HUES64 (cell line): ENCODE results near the gene PAK6.
A peak's percentile ranks its signal among the peaks of the same experiment; 100 is the strongest.

ENCODE experiments used
- H3K27ac ChIP-seq: 2 replicates; pipeline ENCODE4 v1.7.0; 2013; ENCODE audit warnings: low read depth, low read length, inconsistent platforms
- H3K27me3 ChIP-seq: 2 replicates; pipeline ENCODE4 v1.6.1; 2013; ENCODE audit warnings: mild to moderate bottlenecking, low read length; ENCODE audit not compliant: insufficient read depth
- H3K36me3 ChIP-seq: 2 replicates; pipeline ENCODE4 v1.6.1; 2013; ENCODE audit warnings: mild to moderate bottlenecking, low read length; ENCODE audit not compliant: insufficient read depth
- H3K4me1 ChIP-seq: 2 replicates; pipeline ENCODE4 v1.6.1; 2013; ENCODE audit warnings: mild to moderate bottlenecking, low read length, moderate library complexity; ENCODE audit not compliant: insufficient read depth
- H3K4me3 ChIP-seq: 2 replicates; pipeline ENCODE4 v1.5.1; 2013; ENCODE audit warnings: mild to moderate bottlenecking, low read length, moderate library complexity
- H3K9ac ChIP-seq: 2 replicates; pipeline ENCODE4 v1.6.1; 2013; ENCODE audit warnings: mild to moderate bottlenecking, low read depth, low read length
- H3K9me3 ChIP-seq: 2 replicates; pipeline ENCODE4 v1.6.1; 2013; ENCODE audit warnings: low read depth, low read length; ENCODE audit not compliant: insufficient read depth
- WGBS: fragments of 150-250, 120-280 bp; methylation state at CpG from one replicate; pipeline ENCODE4 v1.1.7; 2013; ENCODE audit warnings: missing lambda C conversion rate; 5-methylcytosine and 5-hydroxymethylcytosine counted together

The PAK6 gene

GRCh38 chr15:40287505-40287904 lies 48.6 kb downstream of the PAK6 start:
- H3K9ac ChIP-seq = no peak overlapping the region
- peaks cover 69% of the 10 kb centered on the region for H3K27me3 ChIP-seq
- H3K9me3 ChIP-seq = no peaks in the 10 kb centered on the region
- H3K27ac ChIP-seq = no peak overlapping the region
- H3K4me1 ChIP-seq = peaks cover 28% of the 10 kb centered on the region
- WGBS = 88% methylated on average over 3 of the region's 3 CpGs
- no peak overlapping the region for H3K4me3 ChIP-seq
- no peaks in the 10 kb centered on the region for H3K36me3 ChIP-seq

DNA sequence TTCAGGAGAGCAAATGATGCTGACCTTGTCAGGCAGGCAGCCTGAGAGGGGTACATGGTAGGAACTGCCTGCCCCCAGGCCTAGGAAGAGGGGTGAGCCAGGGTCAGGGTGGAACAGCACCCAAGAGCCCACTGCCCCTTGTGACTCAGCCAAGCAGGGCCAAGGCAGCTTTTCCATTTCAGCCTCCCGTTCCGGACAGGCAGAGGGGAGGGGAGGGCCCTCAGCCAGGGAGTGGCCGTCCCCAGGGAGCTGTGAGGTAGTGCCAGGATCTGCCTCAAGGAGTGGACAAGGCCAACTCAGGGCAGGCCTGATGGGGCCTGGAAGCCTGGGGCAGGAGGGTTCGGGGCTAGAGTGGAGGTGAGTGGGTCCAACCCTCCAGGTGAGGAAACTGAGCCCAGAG lies 49.1 kb downstream of the PAK6 start:
- WGBS = 77% methylated on average over 4 of the region's 4 CpGs
- Histone ChIP-seq H3K9me3 (no peaks in the 10 kb centered on the region), H3K4me1 (peaks cover 28% of the 10 kb centered on the region), H3K27ac (no peak overlapping the region), H3K4me3 (no peak overlapping the region), H3K36me3 (no peaks in the 10 kb centered on the region), H3K9ac (no peak overlapping the region), H3K27me3 (peaks cover 69% of the 10 kb centered on the region)

GRCh38 chr15:40289140-40289775 lies 50.4 kb downstream of the PAK6 start:
- Histone ChIP-seq H3K27ac (no peak overlapping the region), H3K9ac (no peak overlapping the region), H3K4me1 (peaks cover 33% of the 10 kb centered on the region), H3K36me3 (no peaks in the 10 kb centered on the region), H3K27me3 (peaks cover 65% of the 10 kb centered on the region), H3K4me3 (no peak overlapping the region), H3K9me3 (no peaks in the 10 kb centered on the region)
- WGBS = 79% methylated on average over 6 of the region's 6 CpGs

- 27% methylated on average over 12 of the region's 12 CpGs for WGBS
- Histone ChIP-seq H3K4me1 (peaks cover 25% of the 10 kb centered on the region), H3K9ac (no peak overlapping the region; the same call in 1 of the 2 replicates), H3K27me3 (peaks cover 59% of the 10 kb centered on the region), H3K36me3 (no peaks in the 10 kb centered on the region), H3K27ac (no peak overlapping the region), H3K9me3 (no peaks in the 10 kb centered on the region), H3K4me3 (0 out of 2 replicates have a peak overlapping the region, but pooled peaks have one; percentile 21)
Measured at GRCh38 chr15:40290545-40290917, 51.7 kb downstream of the PAK6 start.

DNA sequence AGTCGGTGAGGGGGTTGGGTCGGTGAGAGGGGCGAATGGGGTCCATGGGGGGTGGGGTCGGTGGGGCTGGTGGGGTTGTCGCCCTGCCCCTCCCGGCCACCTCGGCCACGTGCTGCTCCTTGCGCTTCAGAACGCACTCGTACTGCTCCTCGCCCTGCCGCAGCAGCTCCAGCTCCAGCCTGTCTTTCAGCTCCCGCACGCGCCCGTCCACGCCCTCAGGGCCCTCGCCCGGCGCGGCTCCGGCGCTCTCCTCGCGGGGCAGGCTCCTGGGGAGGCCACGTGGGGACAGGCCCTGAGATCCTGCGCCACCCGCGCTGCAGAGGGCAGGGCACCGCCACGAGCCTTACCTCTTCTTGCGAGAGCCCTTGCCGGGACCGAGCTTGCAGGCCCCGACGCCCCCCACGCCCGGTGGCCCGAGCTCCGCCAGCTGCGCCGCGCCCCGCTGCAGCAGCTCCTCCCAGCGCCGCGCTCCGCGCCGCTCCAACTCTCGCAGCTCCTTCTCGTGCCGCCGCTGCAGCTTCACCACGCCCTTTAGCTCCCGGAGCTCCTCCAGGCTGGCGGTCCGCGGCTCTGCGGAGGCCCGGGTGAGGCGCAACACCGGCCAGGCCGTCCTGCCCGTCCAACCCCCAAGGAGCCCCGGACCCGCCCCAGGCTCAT lies 52.2 kb downstream of the PAK6 start:
- H3K36me3 ChIP-seq = no peaks in the 10 kb centered on the region
- no peak overlapping the region for H3K27ac ChIP-seq
- peaks cover 58% of the 10 kb centered on the region for H3K27me3 ChIP-seq
- H3K4me1 ChIP-seq = peaks cover 20% of the 10 kb centered on the region
- H3K9me3 ChIP-seq = no peaks in the 10 kb centered on the region
- H3K4me3 ChIP-seq = peak overlapping the region; percentile 51
- H3K9ac ChIP-seq = peak overlapping the region; percentile 71
- 2% methylated on average over 68 of the region's 68 CpGs for WGBS

- H3K9ac ChIP-seq = no peak overlapping the region
- H3K36me3 ChIP-seq = no peaks in the 10 kb centered on the region
- 92% methylated on average over 3 of the region's 3 CpGs for WGBS
- H3K4me3 ChIP-seq = no peak overlapping the region
- H3K9me3 ChIP-seq = no peaks in the 10 kb centered on the region
- peaks cover 48% of the 10 kb centered on the region for H3K27me3 ChIP-seq
- no peak overlapping the region for H3K27ac ChIP-seq
- peaks cover 14% of the 10 kb centered on the region; the same call in 1 of the 2 replicates for H3K4me1 ChIP-seq
Measured at GRCh38 chr15:40292246-40292645, 53.4 kb downstream of the PAK6 start.

DNA sequence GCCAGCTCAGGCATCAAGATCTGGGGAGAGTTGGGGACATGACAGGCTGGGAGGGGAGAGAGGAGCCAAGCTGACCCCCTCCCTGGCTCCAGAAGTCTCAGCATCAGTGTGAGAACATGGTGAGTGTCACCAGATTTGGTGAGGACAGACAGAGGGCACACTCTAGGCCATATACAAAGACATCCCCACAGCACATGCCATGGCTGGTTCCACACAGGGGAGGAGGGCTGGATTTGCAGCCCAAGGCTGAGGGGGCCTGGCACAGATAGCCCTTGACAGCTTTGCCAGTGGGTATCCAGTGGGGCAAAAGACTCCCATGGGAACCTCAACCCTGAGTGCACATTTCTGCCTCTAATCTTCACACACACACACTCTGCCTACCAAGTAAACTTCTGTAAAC lies 54.1 kb downstream of the PAK6 start:
- Histone ChIP-seq H3K9me3 (no peaks in the 10 kb centered on the region), H3K27ac (no peak overlapping the region), H3K36me3 (no peaks in the 10 kb centered on the region), H3K4me1 (peaks cover 14% of the 10 kb centered on the region; the same call in 1 of the 2 replicates), H3K27me3 (peaks cover 47% of the 10 kb centered on the region), H3K4me3 (no peak overlapping the region), H3K9ac (no peak overlapping the region)

DNA sequence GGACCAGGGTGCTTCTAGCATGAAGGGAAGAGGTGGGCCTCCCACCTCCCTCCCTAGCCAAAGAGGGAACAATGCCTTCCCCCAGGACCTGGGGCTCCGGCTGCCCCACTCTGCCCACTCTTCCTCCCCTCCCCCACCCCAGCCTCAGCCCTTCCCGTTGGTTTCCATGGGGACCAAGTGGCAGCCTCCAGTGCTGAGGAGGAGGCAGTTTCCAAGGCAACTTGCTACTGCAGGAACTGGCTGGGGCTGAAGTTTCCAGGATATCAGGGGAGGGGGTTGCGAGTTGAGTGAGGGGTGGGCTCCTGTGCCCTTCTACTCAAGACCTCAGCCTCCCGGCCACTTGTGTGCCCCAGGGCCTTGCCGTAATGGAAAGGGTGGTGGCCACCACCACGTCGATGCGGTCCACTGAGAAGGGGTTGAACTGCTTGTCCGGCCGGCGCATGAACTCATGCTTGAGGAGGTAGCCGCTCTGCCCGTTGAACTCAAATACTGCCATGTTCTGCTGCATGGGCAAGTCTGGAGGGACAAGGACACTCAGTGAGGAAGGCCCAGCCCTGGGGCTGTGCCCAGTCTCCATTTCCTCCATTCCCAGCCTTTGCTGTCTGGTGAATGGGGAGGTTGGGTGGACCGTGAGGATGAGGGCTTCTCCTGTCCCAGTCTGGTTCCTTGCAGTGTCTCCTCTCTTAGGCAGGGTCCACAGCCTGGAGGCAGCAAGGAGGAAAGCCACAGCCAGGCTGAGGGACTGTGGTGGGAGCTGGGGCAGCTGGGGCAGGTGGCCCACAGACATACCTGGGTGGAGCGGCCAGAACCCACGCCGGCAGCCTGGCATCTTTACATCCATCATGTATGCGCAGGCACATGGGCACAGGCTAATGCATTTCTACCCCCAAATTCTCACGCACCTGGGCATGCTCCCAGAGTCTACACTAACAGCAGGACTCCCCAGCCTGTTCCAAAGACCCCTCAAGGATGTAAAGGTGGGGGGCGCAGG lies 55.3 kb downstream of the PAK6 start:
- Histone ChIP-seq H3K9me3 (no peaks in the 10 kb centered on the region), H3K4me1 (peaks cover 14% of the 10 kb centered on the region; the same call in 1 of the 2 replicates)
- WGBS = 87% methylated on average over 20 of the region's 20 CpGs

DNA sequence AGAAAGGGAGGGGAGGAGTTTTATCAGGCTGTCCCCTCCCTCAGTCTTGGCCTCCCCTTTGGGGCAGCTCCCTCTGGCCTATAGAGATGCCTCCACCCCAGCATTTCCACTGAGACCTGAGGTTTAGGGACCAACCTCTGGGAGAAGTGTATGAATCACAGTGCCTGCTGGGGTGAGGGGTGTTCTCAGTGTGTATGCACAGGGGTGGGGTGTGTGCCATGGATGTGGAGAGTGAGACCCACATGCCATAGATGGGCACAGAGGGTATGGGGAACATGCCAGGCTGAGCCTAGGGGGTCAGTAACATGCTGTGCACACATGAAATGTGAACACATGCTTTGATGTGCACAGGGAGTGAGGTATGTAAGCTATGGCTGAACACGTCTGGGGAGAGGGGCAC lies 56.4 kb downstream of the PAK6 start:
- 93% methylated on average over 1 of the region's 1 CpG for WGBS
- Histone ChIP-seq H3K9me3 (peaks cover 1% of the 10 kb centered on the region; the same call in 1 of the 2 replicates), H3K4me1 (peaks cover 12% of the 10 kb centered on the region; the same call in 1 of the 2 replicates), H3K36me3 (no peaks in the 10 kb centered on the region), H3K4me3 (no peak overlapping the region), H3K27me3 (peaks cover 35% of the 10 kb centered on the region), H3K9ac (no peak overlapping the region), H3K27ac (no peak overlapping the region)

More for the DNA sequence above, 55.3 kb downstream of the PAK6 start:
- H3K27me3 ChIP-seq = peaks cover 46% of the 10 kb centered on the region
- no peak overlapping the region for H3K27ac ChIP-seq
- no peak overlapping the region for H3K9ac ChIP-seq
- H3K36me3 ChIP-seq = no peaks in the 10 kb centered on the region
- no peak overlapping the region for H3K4me3 ChIP-seq

DNA sequence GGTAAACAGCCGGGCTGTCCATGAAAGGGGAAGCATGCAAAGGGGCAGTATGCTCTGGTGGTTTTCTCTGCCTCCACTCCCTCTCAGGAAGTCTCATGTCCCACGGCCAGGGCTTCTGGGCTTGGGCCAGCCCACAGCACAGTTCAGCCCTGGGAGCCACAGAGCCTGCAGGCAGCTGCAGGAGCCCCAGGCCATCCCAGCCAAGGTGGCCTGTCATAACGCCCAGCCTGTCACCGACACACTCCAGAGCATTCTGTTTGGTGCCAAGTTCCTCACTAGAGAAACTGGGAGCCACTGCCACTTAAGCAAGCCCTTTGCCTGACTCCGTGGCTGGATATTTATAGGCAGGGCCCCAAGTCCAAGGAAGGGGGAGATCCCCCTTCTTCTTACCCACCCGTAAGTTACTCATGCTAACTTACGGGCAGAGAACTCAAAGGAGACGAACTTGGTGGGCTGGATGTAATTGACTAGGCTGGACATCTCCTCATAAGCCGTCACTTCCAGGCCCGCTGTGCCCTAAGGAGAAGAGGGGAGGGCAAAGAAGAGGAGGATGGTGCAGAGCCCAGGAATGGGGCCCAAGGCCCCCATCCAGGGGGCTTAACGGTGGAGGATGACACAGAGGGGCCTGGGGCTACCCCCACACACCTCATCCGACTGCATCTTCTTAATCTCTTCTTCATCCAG lies 57.2 kb downstream of the PAK6 start:
- Histone ChIP-seq H3K9ac (no peak overlapping the region), H3K27ac (no peak overlapping the region), H3K9me3 (peaks cover 3% of the 10 kb centered on the region; the same call in 1 of the 2 replicates), H3K27me3 (peaks cover 28% of the 10 kb centered on the region), H3K36me3 (no peaks in the 10 kb centered on the region), H3K4me1 (0 out of 2 replicates have a peak, but pooled peaks cover 9% of the 10 kb centered on the region), H3K4me3 (no peak overlapping the region)
- WGBS = 88% methylated on average over 12 of the region's 12 CpGs
